Measurements from ENCODE around the gene ISY1.
"Not testable (repeated sequence)": the region's sequence is repeated elsewhere in the genome, so short reads cannot be mapped to it uniquely, and the experiment has no call there.

ISY1 gene

GRCh38 chr3:129120254-129121004 lies 40.4 kb downstream of the ISY1 start:
- no peak for FAIRE-seq

GRCh38 chr3:129119365-129120100 lies 41.3 kb downstream of the ISY1 start:
- FAIRE-seq = no peak

GRCh38 chr3:129118745-129119144 lies 42.1 kb downstream of the ISY1 start:
- no peak for FAIRE-seq

GRCh38 chr3:129117134-129117533 lies 43.7 kb downstream of the ISY1 start:
- FAIRE-seq = no peak

- no peak for FAIRE-seq
These were observed 44.3 kb downstream of the ISY1 start for GRCh38 chr3:129116482-129116946.

- FAIRE-seq = no peak
These were observed 46.4 kb downstream of the ISY1 start for GRCh38 chr3:129114455-129114854.

- no peak for FAIRE-seq
These were observed 48.4 kb downstream of the ISY1 start for GRCh38 chr3:129112308-129113052.

- not testable (repeated sequence) for FAIRE-seq
These were observed 49.6 kb downstream of the ISY1 start for GRCh38 chr3:129111076-129111780.

GRCh38 chr3:129107793-129108192 lies 53.1 kb downstream of the ISY1 start:
- no peak for FAIRE-seq

- no peak for FAIRE-seq
These were observed 53.8 kb downstream of the ISY1 start for GRCh38 chr3:129106866-129107565.

GRCh38 chr3:129106320-129106719 lies 54.5 kb downstream of the ISY1 start:
- no peak for FAIRE-seq

- no peak for FAIRE-seq
These were observed 55.0 kb downstream of the ISY1 start for GRCh38 chr3:129105862-129106261.

- FAIRE-seq = no peak
These were observed 56.3 kb downstream of the ISY1 start for GRCh38 chr3:129104498-129105079.

GRCh38 chr3:129104051-129104450 lies 56.8 kb downstream of the ISY1 start:
- FAIRE-seq = no peak

- no peak for FAIRE-seq
These were observed 57.6 kb downstream of the ISY1 start for GRCh38 chr3:129103296-129103695.

GRCh38 chr3:129101370-129102138 lies 59.3 kb downstream of the ISY1 start:
- FAIRE-seq = no peak

- FAIRE-seq = no peak
These were observed 60.6 kb downstream of the ISY1 start for GRCh38 chr3:129100274-129100673.

GRCh38 chr3:129095285-129095684 lies 65.6 kb downstream of the ISY1 start:
- no peak for FAIRE-seq

- not testable (repeated sequence) for FAIRE-seq
These were observed 72.6 kb downstream of the ISY1 start for GRCh38 chr3:129088312-129088711.

- not testable (repeated sequence) for FAIRE-seq
These were observed 73.0 kb downstream of the ISY1 start for GRCh38 chr3:129087904-129088303.

- no peak for FAIRE-seq
These were observed 73.6 kb downstream of the ISY1 start for GRCh38 chr3:129087138-129087702.
